Fibroblast of skin of left biceps (primary cell): ENCODE data around the gene ATP23.
A peak's percentile ranks its signal among the peaks of the same experiment; 100 is the strongest.

Experiments
- DNase-seq, 2 experiments: peaks; one replicate each; pipeline ENCODE4 v3.0.0-alpha.2; 2013; ENCODE audit warnings: low read depth in 2 of 2

ATP23 gene, protein sequence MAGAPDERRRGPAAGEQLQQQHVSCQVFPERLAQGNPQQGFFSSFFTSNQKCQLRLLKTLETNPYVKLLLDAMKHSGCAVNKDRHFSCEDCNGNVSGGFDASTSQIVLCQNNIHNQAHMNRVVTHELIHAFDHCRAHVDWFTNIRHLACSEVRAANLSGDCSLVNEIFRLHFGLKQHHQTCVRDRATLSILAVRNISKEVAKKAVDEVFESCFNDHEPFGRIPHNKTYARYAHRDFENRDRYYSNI

DNA sequence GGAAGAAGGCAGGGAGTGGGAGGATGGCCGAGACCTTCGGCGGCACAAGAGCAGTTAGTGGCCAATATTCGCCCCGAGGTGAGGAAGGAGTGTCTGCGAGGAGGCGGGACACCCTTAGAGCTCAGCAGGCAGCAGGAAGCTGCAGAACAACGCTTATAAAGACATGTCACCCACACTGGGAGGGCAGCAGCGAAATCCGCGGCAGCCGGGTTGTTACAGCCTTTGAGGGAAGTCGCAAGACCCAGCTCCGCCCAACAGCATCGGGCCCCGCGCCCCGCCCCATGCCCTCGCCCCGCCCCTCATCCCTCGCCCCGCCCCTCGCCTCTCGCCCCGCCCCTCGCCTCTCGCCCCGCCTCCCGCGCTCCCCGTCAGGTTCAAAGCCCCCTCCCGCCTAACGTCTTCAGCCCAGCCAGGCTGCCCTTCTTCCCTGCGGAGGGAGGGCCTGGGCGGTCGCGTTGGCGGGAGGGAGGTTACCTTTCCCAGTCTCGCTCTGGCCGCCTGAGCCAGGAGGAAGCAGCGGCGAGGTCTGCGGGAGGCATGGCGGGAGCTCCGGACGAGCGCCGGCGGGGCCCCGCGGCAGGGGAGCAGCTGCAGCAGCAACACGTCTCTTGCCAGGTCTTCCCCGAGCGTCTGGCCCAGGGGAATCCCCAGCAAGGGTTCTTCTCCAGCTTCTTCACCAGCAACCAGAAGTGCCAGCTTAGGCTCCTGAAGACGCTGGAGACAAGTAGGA is at the start of gene ATP23:
Gene ATP23 (plus strand): TSS at position 403 of the 730 bp plus-strand sequence. CDS start 135 bp downstream, at position 538.
- DNase-seq = peak; percentile 50 to 58

DNA sequence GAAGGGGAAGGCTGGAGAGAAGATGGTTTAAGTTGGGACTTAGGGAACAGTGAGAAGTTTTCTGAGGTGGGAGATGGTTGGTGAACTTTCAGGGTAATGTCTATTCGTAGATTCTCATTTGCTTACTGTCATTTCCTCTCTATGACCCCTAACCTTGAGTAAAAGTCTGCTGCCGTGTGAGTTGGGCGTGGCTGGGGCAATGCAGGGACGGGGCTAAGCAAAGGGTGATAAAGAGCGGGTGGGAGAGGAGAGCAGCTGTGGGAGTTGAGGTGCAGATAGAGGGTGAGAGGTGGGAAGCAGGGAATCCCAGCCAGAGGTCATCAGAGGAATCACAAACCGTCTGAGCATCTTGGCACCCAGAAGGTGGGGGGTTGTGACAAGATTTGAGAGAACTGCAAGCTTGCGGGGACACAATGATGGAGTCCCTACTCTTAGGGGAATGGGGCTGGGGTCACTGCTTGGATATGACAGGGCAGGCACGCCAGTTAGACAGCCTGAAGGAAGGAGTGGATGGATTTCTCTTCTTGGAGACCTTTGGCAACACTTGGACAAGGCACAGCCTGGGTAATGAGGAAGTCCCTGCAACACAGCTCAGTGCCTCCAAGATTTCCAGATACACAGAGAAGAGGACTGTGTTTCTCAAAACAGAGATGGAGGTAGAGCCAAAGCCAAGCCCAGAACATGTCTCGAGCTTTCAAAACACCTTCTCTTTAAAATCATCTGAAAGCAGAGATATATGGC is 49.0 kb upstream of the ATP23 start:
- no peak for DNase-seq

DNA sequence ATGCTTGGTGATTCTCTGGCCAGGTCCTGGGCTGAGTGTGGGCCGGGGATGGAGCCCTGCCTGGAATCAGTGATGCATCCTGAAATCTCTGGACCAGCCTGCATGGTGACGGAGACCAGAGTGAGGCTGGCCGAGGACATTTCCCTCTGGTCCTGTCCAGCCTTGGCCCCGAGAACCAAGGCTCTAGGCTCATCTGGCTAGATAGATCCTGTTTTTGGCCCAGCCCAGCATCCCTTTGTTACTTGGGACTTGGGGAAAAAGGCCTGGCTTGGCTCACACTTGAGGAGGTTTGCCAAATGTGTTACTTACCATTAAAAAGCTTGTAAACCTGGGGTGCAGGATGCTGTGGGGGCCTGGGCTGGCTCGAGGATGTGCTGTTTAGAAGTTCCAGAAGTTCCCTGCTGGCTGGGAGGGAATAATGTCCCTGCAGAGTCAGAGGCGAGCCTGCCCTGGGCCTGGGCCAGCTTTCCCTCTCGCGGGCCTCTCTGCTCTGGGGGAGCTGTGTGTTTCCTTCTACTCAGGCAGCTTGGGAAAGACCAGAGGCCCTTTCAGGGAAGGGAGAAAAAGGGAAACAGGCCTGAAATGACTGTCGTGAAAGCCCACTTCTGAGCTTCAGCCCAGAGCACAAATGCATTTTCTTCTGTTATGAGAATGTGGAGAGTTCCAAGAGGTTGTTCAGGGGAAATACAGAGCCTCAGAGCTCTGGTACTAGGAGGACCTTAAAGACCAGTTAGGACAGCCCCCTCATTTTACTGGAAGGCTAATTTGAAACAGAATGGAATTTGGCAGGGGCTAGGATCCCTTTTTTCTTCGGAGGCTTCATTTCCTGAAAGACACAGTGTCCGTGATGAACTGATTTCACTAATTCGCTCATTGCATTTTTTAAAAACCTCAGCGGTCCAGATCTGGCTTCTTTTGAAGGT is 47.7 kb upstream of the ATP23 start:
- DNase-seq = peak; percentile 95 to 96

DNA sequence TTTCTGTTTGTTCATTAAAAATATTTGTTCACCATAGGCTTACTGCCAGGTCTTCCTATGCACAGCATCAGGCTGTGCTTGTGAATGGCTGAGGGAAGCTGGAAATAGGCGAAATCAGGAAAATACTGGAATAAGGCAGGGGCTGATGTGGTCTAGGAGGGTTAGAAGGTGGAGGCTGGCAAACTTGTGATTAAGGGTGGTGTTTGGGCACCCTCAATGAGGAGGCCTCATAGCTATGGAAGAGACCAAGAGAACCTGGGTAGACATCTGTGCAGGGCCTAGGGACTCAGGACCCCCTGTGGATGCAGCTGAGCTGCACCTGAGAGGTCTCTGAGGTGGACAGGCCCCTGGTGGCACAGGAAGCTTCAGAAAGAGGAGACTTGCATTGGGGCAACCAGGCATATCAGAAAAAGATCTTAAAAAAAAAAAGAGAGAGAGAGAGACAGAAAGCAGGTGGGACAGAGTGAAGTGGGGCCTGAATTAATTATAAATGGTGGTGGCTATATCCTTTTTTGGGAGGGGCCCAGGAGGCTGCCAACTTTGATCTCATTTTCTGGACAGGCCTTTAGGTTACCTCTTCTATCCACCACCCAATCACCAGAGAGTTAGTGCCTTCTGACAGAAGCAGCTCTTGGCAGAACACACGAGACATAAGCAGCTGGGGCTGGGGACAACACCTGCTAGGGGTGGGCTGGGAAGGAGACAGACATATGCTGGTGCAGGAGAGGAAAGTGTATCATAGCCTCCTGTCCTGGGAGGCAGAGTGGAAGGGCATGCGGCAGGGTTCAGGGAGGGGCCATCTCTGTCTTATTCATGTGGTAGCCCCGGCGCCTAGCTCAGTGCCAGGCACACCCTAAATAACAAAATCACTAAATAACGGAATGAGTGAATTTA is 46.7 kb upstream of the ATP23 start:
- no peak for DNase-seq

DNA sequence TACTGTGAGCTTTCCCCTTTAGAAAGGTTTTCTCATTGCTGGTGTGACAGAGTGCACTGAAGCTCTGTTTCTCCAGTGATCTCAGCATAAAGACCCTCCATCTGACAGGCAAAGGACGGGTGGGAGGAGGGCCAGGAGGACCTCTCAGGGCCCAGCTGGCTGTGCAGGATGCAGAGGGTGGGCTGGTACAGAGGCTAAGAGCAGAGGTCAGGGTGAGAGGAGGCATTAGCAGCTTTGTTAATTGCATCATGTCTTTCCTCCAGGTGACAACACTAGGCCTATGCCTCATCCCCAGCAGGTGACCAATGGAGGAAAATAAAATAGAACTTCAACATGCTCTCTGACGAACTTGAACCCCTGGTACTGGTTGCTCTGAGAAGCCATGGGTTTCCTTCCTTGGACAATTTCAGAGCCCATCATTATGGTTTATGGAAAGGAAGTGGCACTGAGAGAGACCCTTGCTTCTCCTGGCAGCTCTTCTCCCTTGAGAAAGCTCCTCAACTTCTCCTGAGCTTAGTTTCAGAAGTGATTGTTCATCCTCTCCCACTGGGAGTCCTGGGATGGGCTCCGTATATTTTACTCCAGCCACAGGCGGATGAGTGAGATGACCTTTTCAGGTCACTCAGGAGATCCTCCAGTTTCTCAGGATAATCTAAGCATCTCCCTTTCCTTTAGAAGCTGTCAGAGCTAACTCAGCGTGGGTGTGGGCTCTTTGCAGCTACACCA is 45.8 kb upstream of the ATP23 start:
- no peak for DNase-seq

DNA sequence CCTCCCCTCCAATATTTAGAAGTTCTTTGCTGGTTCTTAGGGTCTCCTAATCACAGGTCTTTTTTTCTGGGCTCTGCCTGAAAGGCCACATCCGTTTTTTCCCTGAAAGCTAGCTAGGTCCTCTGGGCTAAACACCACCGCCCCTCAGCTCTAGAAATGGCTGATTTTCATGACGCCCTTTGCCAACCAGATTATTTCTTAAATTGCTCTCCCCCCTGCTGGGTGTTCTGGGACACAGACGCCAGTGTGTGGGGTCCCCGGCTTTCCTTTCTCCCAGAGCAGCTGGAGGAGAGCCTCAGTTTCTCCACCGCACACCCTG is 45.3 kb upstream of the ATP23 start:
- no peak for DNase-seq

DNA sequence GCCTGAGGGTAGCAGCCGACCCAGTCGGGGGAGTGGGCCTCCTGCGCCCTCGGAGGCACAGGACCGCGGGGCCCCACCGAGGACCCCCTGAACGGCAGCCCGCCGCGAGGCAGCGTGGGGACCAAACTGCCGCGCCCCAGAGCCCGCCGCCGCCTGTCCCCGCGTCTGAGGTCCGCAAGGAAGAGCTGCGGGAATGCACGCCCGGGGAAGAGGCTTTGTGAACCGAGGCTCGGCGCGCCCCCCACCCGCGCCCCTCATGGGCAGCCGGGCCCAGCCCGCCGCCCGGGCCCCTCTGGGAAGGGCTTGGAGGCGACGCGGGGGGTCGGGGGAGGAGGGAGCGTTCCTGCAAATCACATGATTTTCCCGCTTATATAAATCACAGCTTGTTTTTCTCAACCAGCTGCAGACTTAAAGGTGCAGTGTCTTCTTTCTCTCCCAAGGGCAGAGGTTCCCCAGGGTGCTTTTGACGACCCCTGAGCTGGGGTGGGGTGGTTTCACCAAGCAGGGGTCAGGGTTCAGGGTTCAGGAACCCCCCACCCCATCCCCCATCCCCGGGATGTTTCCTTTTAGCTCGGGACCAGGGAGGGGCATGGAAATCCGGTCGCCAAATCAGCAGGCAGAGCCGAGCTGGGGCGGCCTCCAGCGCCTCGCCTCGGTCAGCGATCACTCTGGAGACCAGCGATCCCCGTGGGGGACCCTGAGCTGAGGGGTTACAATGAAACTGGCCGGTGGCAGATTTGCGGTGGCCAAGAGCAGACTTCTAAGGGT is 44.7 kb upstream of the ATP23 start:
- DNase-seq = peak in 1 of 2 experiments; percentile 52

DNA sequence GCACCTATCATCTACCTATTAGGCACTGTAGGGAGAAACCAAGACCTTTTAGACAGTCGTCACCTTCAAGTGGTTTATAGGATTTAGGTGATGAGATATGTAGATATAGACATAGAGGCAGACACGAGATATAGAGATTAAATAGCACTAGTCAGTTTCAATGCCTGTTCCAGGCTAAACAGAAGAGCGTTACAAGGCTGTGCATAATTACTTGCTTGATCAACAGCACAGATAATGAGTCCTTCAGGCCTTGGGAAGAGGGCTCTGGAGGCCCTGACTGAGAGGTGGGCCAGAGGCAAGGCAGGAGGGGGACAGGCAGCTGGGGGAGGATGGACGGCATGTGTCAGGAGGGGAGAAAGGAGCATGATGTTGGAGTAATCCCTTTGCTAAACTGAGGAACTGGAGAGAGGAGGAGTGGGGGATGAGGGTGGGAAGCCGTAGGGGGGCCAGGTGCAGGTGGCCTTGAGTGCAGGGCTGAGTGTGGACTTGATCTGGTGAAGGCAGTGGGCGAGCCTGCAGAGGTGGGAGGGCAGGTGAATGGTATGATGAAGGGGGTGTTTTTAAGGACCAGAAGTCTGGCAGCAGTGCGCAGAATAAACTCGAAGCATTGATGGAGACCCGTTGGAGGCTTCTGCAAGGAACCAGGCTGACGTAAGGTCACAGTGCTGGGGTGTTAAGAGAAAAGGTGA is 43.9 kb upstream of the ATP23 start:
- DNase-seq = no peak

DNA sequence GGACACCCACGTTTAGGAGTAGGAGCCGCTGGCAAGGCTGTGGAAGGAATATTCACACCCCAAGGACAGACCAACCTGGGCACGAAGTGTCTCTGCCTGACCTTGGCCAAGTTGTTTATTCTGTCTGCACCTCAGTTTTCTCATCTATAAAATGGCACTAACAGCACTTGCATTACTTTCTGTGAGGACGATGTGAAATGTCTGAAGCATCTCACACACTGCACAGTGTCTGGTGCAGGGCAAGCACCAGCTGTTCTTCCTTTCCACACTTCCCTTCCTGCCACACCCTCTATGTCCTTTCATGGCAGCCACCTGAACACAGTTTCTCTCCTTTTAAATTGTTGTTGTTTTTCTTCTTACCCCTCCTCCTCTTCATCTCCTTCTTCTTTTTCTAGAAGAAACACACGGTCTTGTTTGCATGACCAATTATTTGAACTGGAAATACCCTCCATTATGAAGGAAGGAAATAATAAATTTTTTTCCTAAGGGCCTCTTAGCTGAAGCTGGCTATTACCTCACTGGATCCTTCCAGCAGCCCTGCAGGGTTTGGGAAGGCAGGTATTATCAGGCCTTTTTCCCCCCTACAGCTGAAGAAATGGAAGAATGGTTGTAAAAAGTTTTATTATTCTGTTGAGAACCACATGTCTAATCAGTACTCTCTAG is 42.9 kb upstream of the ATP23 start:
- no peak for DNase-seq

DNA sequence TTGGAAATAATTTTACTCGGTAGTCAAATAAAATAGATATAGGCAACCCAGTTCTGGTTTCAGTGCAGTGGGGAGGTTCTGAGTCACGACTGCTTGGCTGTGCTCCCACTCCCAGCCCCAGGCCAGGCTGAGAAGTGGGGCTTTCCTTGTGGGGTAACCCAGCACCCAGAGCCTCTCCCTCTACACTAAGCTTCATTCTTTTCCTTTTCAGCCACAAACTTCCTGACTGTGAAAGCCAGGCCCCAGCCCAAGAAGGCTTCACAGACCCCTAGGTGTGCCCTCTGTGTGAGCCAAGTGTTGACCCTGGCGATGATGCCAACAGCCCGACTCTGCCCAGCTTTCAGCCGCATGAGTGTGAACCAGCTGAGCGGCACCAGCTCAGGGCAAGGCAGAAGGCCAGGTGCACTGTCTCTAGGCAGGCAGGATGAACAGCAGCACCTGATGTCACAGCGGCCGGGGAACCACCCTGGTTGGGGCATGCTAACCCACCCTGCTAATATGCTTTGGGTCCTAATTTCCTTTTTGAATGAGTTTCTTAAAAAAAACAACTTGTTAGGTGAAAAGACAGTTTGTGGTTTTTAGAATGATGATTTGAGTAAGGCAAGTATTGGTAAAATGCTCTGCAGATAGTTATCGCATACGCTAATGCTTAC is 42.2 kb upstream of the ATP23 start:
- no peak for DNase-seq

DNA sequence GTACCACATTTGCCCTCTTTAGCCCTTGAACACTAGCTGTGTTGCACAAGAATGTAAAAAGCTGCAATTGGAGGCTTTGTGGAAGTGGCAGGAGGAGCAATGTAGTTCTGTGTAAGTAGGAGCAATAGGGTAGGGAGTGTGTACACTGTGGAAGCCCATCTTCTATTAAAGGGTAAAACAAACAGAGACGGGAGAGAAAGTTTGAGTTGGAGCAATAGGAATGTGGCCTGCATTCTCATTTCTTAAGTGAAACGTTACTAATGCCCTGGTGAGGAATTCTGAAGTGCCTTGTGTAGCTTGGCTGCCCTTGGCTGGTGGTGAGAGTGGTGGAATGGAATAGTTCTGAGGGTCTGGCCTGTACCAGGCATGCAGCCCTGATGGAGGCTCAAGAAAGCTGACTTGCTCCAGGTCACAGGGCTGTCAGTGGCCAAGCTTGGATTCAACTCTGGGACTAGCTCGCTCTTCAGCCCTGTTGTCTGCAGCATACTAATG is 38.8 kb upstream of the ATP23 start:
- DNase-seq = no peak

DNA sequence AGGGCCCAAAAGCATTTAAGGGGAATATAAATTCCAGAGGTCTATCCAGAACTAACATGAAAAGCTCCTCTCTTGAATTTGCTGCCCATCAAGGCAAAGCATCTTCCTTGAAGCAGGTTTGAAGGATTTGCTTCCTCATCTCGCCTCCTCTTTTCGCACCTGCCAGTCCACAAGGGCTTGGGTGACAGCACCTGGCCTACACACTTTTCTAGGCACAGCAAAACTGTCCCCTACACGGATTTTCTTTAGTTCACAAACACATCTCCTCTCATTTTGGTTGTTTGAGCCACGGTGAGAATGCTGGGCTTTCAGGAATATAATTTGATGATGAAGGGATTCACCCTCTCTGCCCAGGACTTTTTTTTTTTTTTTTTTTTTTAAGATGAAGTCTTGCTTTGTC is 36.9 kb upstream of the ATP23 start:
- DNase-seq = no peak

DNA sequence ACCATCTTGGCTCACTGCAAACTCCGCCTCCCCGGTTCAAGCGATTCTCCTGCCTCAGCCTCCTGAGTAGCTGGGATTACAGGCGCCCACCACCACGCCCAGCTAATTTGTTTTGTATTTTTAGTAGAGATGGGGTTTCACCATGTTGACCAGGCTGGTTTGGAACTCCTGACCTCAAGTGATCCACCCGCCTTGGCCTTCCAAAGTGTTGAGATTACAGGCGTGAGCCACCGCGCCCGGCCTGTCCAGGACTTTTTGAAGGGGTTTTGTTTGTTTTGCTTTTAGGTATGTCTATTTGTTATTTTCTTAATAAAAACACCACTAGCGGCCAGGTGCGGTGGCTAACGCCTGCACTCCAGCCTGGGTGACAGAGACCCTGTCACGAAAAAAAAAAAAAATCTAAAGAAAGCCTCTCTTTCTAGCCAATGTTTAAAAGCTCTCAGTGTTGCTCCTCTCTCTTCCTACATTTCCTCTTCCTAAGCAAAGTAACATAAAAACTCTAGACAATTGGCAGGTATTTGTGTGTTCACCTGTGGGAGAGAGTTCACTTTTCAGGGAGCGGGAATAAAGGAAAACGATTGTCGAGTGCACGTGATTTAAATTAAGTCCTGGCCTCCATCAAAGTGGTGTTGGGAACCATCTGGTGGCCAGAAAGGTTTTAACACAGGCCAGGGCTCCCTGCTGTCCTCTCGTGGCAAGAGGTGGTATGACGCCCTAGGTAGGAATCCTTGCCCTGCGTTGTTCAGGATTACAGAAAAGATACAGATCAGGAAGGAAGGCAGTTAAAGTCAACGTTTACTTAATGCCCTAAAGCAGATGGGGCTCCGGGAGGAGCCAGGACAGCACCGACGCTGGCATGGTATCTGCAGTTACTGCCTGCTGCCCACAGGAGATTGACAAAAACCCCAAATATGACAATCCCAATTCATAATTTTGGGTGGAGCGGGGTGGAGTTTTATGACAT is 36.2 kb upstream of the ATP23 start:
- peak; percentile 68 to 69 for DNase-seq

DNA sequence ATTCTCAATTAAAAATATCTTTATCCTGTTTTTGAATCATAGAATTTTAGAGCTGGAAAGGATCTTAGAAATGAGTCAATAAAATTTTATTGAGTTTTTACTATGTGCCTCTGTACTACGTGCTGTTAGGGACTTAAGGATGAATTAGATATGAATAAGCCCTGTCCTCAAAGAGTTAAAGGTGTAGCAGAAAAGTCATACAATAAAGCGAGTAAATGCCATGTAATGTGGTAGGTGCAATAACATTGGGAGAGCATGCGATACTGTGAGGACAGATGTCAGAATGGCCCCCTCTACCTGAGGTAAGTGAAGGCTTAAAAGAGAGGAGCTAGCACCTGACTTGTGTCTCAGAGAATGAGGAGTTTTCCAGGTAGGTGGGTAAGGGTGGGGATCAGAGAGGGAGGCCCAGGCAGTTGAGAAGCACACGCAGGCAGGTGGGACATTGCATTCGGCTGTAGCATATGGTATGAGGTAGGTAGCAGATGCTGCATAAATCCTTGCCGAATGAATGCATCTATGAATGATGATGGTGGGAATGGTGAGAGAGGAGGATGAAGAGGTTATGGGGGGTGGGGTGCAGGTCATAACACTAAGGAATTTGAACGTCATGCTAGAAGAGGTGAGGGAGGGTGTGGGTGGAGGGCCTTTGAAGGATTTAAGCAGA is 35.4 kb upstream of the ATP23 start:
- DNase-seq = no peak

DNA sequence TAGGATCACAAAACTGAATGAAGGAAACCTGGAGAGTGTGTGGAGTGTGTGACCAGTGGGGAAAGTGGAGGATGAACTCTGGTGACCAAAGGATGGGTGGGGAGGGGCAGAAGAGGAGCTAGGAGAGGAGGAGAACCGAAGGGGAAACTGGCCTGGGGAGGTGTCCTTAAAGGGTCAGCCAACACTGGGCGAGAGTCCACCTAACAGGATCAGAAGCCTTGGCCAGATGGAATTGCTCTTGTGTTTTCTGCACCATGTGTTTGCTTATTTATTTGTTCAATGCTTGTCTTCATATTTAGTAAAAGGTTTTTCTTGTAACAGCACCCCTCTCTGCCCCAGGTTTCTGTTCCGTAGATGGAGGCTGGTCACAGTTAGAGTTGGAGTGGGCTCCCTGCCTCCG is 34.5 kb upstream of the ATP23 start:
- no peak for DNase-seq

DNA sequence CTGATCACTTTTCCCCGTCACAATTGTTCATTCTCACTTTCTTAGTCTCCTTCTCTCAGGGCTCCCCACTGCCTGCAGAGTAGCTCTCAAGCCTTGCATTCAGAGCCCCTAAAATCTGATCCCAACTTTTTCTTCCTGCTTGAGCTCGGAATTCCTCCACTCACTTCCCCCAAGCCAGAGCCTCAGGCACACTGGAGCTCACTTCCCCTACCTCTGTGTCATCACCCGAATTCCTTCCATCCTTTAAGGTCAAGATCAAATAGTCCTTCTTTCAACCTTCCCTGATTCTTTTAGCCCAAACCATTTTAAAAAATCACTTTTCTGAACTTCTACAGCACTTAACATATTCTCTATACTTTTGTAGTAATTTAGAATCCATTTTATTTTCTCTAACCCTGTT is 34.1 kb upstream of the ATP23 start:
- no peak for DNase-seq
